ENCODE measurements around the gene ATL3.

ATL3 gene

GRCh38 chr11:63612181-63612580, 59.0 kb downstream of the ATL3 start:
- Histone ChIP-seq H2BK120ac (ENCODE audit: low read depth, low read length) (no peak overlapping the region), H3K14ac (ENCODE audit: low read length) (no peak overlapping the region), H3K18ac (ENCODE audit: low read length) (no peak overlapping the region), H3K23ac (ENCODE audit: low read depth, low read length, poor library complexity) (no peak overlapping the region), H4K91ac (ENCODE audit: low read depth, low read length, poor library complexity) (no peak overlapping the region), H4K8ac (ENCODE audit: low read depth, low read length) (no peak overlapping the region), H2BK5ac (ENCODE audit: low read length) (no peak overlapping the region), H3K9ac (ENCODE audit: low read depth, low read length, poor library complexity) (no peak overlapping the region), H2AK5ac (ENCODE audit: low read depth, low read length) (no peak overlapping the region), H3K36me3 (replicated peaks in 1 of 2; ENCODE audit: control insufficient read depth in 2 of 2, insufficient read depth in 2 of 2, low read length in 2 of 2) (no peaks in the 10 kb centered on the region), H3K4me1 (ENCODE audit: control insufficient read depth in 2 of 2, insufficient read depth in 1 of 2, low read depth in 1 of 2, low read length in 2 of 2) (peaks cover 11% of the 10 kb centered on the region in 2 donors), H3K4me2 (ENCODE audit: insufficient read depth, low read length, poor library complexity, severe bottlenecking) (no peak overlapping the region), H2BK12ac (ENCODE audit: low read length) (no peak overlapping the region), H3K9me3 (replicated peaks in 1 of 2; ENCODE audit: control insufficient read depth in 2 of 2, insufficient read depth in 1 of 2, low read depth in 1 of 2, low read length in 2 of 2) (no peaks in the 10 kb centered on the region), H2AFZ (ENCODE audit: low read length) (no peak overlapping the region), H3K27ac (replicated peaks; ENCODE audit: low read length) (no peak overlapping the region), H3K27me3 (ENCODE audit: control insufficient read depth in 3 of 3, insufficient read depth in 3 of 3, low read depth in 1 of 3, low read length in 3 of 3) (peaks cover 0 to 67% (median 12%) of the 10 kb centered on the region in 3 experiments), H2BK15ac (ENCODE audit: low read length) (no peak overlapping the region), H3K4ac (ENCODE audit: low read length) (no peak overlapping the region), H3K4me3 (ENCODE audit: low read length in 2 of 2) (no peak overlapping the region), H3K79me1 (ENCODE audit: low read depth, low read length) (no peaks in the 10 kb centered on the region)
- DNase-seq (ENCODE audit: low spot score) = no peak

GRCh38 chr11:63611395-63611747, 59.8 kb downstream of the ATL3 start:
- Histone ChIP-seq H3K18ac (ENCODE audit: low read length) (no peak overlapping the region), H2AFZ (ENCODE audit: low read length) (no peak overlapping the region), H3K4me2 (ENCODE audit: insufficient read depth, low read length, poor library complexity, severe bottlenecking) (no peak overlapping the region), H3K36me3 (replicated peaks in 1 of 2; ENCODE audit: control insufficient read depth in 2 of 2, insufficient read depth in 2 of 2, low read length in 2 of 2) (no peaks in the 10 kb centered on the region), H2BK12ac (ENCODE audit: low read length) (no peak overlapping the region), H3K23ac (ENCODE audit: low read depth, low read length, poor library complexity) (no peak overlapping the region), H4K91ac (ENCODE audit: low read depth, low read length, poor library complexity) (no peak overlapping the region), H3K14ac (ENCODE audit: low read length) (no peak overlapping the region), H3K4me1 (ENCODE audit: control insufficient read depth in 2 of 2, insufficient read depth in 1 of 2, low read depth in 1 of 2, low read length in 2 of 2) (peaks cover 11% of the 10 kb centered on the region in 2 donors), H3K27ac (replicated peaks; ENCODE audit: low read length) (no peak overlapping the region), H3K4ac (ENCODE audit: low read length) (no peak overlapping the region), H4K8ac (ENCODE audit: low read depth, low read length) (no peak overlapping the region), H2BK5ac (ENCODE audit: low read length) (no peak overlapping the region), H3K9me3 (replicated peaks in 1 of 2; ENCODE audit: control insufficient read depth in 2 of 2, insufficient read depth in 1 of 2, low read depth in 1 of 2, low read length in 2 of 2) (no peaks in the 10 kb centered on the region), H3K27me3 (ENCODE audit: control insufficient read depth in 3 of 3, insufficient read depth in 3 of 3, low read depth in 1 of 3, low read length in 3 of 3) (peaks cover 0 to 67% (median 12%) of the 10 kb centered on the region in 3 experiments), H2BK15ac (ENCODE audit: low read length) (no peak overlapping the region), H2BK120ac (ENCODE audit: low read depth, low read length) (no peak overlapping the region), H3K9ac (ENCODE audit: low read depth, low read length, poor library complexity) (no peak overlapping the region), H3K79me1 (ENCODE audit: low read depth, low read length) (no peaks in the 10 kb centered on the region), H2AK5ac (ENCODE audit: low read depth, low read length) (no peak overlapping the region), H3K4me3 (ENCODE audit: low read length in 2 of 2) (no peak overlapping the region)
- no peak for DNase-seq (ENCODE audit: low spot score)
- WGBS, 2 donors (ENCODE audit: extremely low coverage in 2 of 2, insufficient read length in 2 of 2, insufficient replicate concordance in 1 of 2) = no CpG with 5 or more reads among the region's 1 CpG

- H3K23ac ChIP-seq (ENCODE audit: low read depth, low read length, poor library complexity) = no peak overlapping the region
- no peak overlapping the region for H3K14ac ChIP-seq (ENCODE audit: low read length)
- H3K9ac ChIP-seq (ENCODE audit: low read depth, low read length, poor library complexity) = no peak overlapping the region
- H3K4me3 ChIP-seq (ENCODE audit: low read length in 2 of 2) = no peak overlapping the region
- no peak overlapping the region for H3K4ac ChIP-seq (ENCODE audit: low read length)
- WGBS, 2 donors (ENCODE audit: extremely low coverage in 2 of 2, insufficient read length in 2 of 2, insufficient replicate concordance in 1 of 2) = no CpG with 5 or more reads among the region's 14 CpGs
- H3K27ac ChIP-seq (replicated peaks; ENCODE audit: low read length) = no peak overlapping the region
- H2BK15ac ChIP-seq (ENCODE audit: low read length) = no peak overlapping the region
- H3K18ac ChIP-seq (ENCODE audit: low read length) = no peak overlapping the region
- H3K9me3 ChIP-seq (replicated peaks in 1 of 2; ENCODE audit: control insufficient read depth in 2 of 2, insufficient read depth in 1 of 2, low read depth in 1 of 2, low read length in 2 of 2) = peaks cover 0 to 2% of the 10 kb centered on the region in 2 donors
- no peak overlapping the region for H2BK5ac ChIP-seq (ENCODE audit: low read length)
- no peak overlapping the region for H2AK5ac ChIP-seq (ENCODE audit: low read depth, low read length)
- H3K4me1 ChIP-seq (ENCODE audit: control insufficient read depth in 2 of 2, insufficient read depth in 1 of 2, low read depth in 1 of 2, low read length in 2 of 2) = peaks cover 11% of the 10 kb centered on the region in 2 donors
- no peak overlapping the region for H4K8ac ChIP-seq (ENCODE audit: low read depth, low read length)
- no peak overlapping the region for H2BK120ac ChIP-seq (ENCODE audit: low read depth, low read length)
- H4K91ac ChIP-seq (ENCODE audit: low read depth, low read length, poor library complexity) = no peak overlapping the region
- H2AFZ ChIP-seq (ENCODE audit: low read length) = no peak overlapping the region
- H3K79me1 ChIP-seq (ENCODE audit: low read depth, low read length) = no peaks in the 10 kb centered on the region
- no peak overlapping the region for H2BK12ac ChIP-seq (ENCODE audit: low read length)
- H3K4me2 ChIP-seq (ENCODE audit: insufficient read depth, low read length, poor library complexity, severe bottlenecking) = no peak overlapping the region
- peaks cover 0 to 63% (median 12%) of the 10 kb centered on the region in 3 experiments for H3K27me3 ChIP-seq (ENCODE audit: control insufficient read depth in 3 of 3, insufficient read depth in 3 of 3, low read depth in 1 of 3, low read length in 3 of 3)
- DNase-seq (ENCODE audit: low spot score) = no peak
- H3K36me3 ChIP-seq (replicated peaks in 1 of 2; ENCODE audit: control insufficient read depth in 2 of 2, insufficient read depth in 2 of 2, low read length in 2 of 2) = no peaks in the 10 kb centered on the region
Measured at GRCh38 chr11:63610604-63611394, 60.4 kb downstream of the ATL3 start.

GRCh38 chr11:63609971-63610580, 61.1 kb downstream of the ATL3 start:
- H4K8ac ChIP-seq (ENCODE audit: low read depth, low read length) = no peak overlapping the region
- H3K4me1 ChIP-seq (ENCODE audit: control insufficient read depth in 2 of 2, insufficient read depth in 1 of 2, low read depth in 1 of 2, low read length in 2 of 2) = peaks cover 11% of the 10 kb centered on the region in 2 donors
- H3K27me3 ChIP-seq (ENCODE audit: control insufficient read depth in 3 of 3, insufficient read depth in 3 of 3, low read depth in 1 of 3, low read length in 3 of 3) = peaks cover 0 to 60% (median 12%) of the 10 kb centered on the region in 3 experiments
- H3K14ac ChIP-seq (ENCODE audit: low read length) = no peak overlapping the region
- no peak overlapping the region for H3K18ac ChIP-seq (ENCODE audit: low read length)
- no peak overlapping the region for H4K91ac ChIP-seq (ENCODE audit: low read depth, low read length, poor library complexity)
- no peak overlapping the region for H3K23ac ChIP-seq (ENCODE audit: low read depth, low read length, poor library complexity)
- H2BK5ac ChIP-seq (ENCODE audit: low read length) = no peak overlapping the region
- DNase-seq (ENCODE audit: low spot score) = no peak
- no peak overlapping the region for H3K4me3 ChIP-seq (ENCODE audit: low read length in 2 of 2)
- H3K4ac ChIP-seq (ENCODE audit: low read length) = no peak overlapping the region
- peaks cover 0 to 3% of the 10 kb centered on the region in 2 donors for H3K9me3 ChIP-seq (replicated peaks in 1 of 2; ENCODE audit: control insufficient read depth in 2 of 2, insufficient read depth in 1 of 2, low read depth in 1 of 2, low read length in 2 of 2)
- H3K79me1 ChIP-seq (ENCODE audit: low read depth, low read length) = no peaks in the 10 kb centered on the region
- H2BK120ac ChIP-seq (ENCODE audit: low read depth, low read length) = no peak overlapping the region
- H2BK15ac ChIP-seq (ENCODE audit: low read length) = no peak overlapping the region
- H2AFZ ChIP-seq (ENCODE audit: low read length) = no peak overlapping the region
- no peak overlapping the region for H2AK5ac ChIP-seq (ENCODE audit: low read depth, low read length)
- WGBS, 2 donors (ENCODE audit: extremely low coverage in 2 of 2, insufficient read length in 2 of 2, insufficient replicate concordance in 1 of 2) = no CpG with 5 or more reads among the region's 14 CpGs
- H3K4me2 ChIP-seq (ENCODE audit: insufficient read depth, low read length, poor library complexity, severe bottlenecking) = no peak overlapping the region
- H2BK12ac ChIP-seq (ENCODE audit: low read length) = no peak overlapping the region
- H3K36me3 ChIP-seq (replicated peaks in 1 of 2; ENCODE audit: control insufficient read depth in 2 of 2, insufficient read depth in 2 of 2, low read length in 2 of 2) = no peaks in the 10 kb centered on the region
- no peak overlapping the region for H3K9ac ChIP-seq (ENCODE audit: low read depth, low read length, poor library complexity)
- no peak overlapping the region for H3K27ac ChIP-seq (replicated peaks; ENCODE audit: low read length)

Measured in neuronal stem cell (in vitro differentiated cells).